Stimulated activated CD4-positive, alpha-beta T cell treated with anti-CD3 and anti-CD28 coated beads, TNF-alpha, amount 100 ng/mL, for 48 hours (primary cell): ENCODE data around the gene ADGRB3.
"Not testable (repeated sequence)": the region's sequence is repeated elsewhere in the genome, so short reads cannot be mapped to it uniquely, and the experiment has no call there.

ENCODE experiments used
- DNase-seq, 3 donors: peaks; one replicate each; pipeline ENCODE4 v3.0.0-alpha.2; 2020; ENCODE audit warnings: low read depth in 3 of 3

ADGRB3 gene

GRCh38 chr6:68941345-68941744, 306.3 kb downstream of the ADGRB3 start:
- no peak for DNase-seq

DNA sequence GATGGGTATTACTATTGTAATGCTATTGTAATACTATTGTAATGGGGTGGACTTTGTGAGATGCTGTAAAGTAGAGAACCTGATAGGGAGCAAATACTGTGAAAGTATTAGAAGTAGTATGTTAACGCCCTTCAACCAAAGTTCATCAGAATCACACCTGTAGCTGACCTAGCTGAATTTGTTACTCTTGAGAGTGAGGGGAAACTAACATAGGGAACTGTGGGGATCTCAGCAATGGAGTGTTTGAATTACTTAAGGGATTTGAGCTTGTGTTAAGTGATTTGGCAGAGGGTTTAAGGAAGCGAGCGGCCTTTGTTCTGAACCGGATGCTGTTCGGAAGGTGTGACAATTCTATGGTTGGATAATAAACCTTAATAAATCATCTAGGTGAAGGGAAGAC, 312.6 kb downstream of the ADGRB3 start:
- DNase-seq, result no peak

- DNase-seq, result no peak
Observed at GRCh38 chr6:68951270-68951669, 316.2 kb downstream of the ADGRB3 start.

DNA sequence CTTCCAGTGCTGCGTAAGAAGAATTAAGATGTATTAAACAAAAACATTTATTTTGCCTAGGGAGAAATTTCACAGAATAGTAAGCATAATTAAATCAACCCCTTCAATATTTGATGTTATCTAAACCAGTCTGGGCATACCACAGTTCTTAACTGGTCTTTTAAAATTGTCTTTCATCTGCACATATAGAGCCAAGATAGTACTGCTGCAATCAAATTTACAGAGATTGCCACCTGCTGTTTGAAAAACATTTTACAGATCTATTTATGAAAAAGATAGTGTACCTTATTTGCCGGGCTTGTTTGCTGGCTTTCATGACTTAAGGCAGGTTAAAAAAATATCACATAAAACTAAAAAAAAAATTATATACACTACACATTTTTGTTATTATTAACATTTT, 323.2 kb downstream of the ADGRB3 start:
- DNase-seq, result no peak

DNA sequence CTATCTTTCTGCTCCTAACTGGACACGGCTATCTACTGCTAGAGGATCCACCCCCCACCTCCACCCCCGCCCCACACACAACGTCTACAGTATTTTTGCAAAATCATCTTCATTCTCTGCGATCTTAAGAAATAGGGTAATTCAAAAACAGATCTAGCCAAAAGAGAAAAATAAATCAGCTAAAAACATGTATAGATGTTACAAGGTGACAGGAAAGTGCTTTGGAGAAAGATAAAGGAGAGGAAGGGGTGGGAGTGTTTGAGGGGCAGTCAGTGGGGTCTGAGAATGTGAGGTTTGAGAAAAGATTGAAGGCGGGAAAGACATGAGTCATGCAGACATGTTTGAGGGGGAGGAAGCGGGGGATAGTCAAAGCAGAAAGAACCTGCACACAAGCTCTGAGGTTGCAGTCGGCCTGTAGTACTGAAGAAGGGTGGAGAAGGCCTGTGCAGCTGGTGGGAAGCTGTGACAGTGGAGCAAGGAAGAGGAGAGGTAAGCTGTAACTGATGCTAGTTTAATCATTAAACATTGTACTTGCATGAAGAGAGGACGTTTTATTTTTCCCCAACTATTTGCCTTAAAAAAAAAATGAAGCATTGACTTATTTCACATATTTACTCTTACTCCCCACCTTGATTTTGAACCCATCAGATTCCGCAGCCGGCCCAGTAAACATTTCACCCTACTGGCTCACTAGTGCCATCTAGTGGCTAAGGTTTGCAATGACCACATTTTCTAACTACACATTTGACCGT, 332.6 kb downstream of the ADGRB3 start:
- peak; percentile 3 to 60 (median 40) for DNase-seq

DNA sequence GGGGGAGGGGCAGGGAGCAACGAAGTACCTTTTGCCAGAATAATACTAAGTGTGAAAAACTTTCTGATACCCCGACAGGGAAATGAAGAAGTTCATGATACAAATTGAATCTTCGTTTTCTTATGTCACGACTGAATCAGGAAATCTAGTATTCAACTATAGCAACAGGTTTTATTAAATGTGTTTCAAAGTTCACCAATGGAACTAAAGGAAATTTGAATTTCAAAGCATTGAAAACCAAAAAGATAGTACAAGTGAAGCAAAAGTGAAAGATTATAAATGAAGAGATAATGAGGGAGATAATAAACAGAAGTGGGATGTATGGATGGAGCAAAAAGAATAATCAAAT, 333.2 kb downstream of the ADGRB3 start:
- no peak for DNase-seq

GRCh38 chr6:68973066-68973465, 338.0 kb downstream of the ADGRB3 start:
- DNase-seq, result no peak

- DNase-seq, result no peak
Observed at GRCh38 chr6:68975064-68975463, 340.0 kb downstream of the ADGRB3 start.

GRCh38 chr6:68975816-68976215, 340.7 kb downstream of the ADGRB3 start:
- no peak for DNase-seq

- no peak for DNase-seq
Observed at GRCh38 chr6:68976260-68976659, 341.2 kb downstream of the ADGRB3 start.

GRCh38 chr6:68978411-68978810, 343.3 kb downstream of the ADGRB3 start:
- no peak for DNase-seq

DNA sequence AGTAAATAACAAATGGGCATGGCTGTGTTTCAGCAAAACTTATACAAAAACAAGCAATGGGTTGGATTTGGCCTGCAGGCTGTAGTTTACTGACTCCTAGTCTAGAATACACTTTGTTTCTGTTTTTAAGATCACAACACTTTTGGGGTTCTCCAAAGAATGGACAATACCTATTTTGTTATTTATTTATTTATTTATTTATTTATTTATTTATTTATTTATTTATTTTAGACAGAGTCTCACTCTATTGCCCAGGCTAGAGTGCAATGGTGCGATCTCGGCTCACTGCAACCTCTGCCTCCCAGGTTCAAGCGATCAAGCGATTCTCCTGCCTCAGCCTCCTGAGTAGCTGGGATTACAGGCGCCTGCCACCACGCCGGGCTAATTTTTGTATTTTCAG, 346.6 kb downstream of the ADGRB3 start:
- not testable (repeated sequence) for DNase-seq

DNA sequence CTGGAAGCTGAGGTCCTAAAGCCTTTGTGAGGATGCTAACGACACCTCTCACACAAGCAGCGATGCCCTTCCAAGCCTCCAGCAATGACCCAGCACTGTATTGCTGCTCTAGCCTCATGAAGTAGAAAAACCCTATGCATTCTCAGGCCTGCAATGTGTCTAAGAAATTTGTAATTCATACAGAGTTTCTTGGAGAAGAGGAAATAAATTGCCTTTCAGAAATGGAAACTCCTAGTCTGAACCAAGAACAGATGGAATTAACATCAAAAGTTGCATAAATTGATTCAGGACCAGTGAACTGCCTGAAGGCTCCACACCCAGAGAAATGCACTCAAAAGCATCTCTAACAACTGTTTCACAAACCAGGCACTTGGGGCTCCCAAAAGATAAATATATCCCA, 353.6 kb downstream of the ADGRB3 start:
- DNase-seq, result no peak

GRCh38 chr6:68990317-68990716, 355.2 kb downstream of the ADGRB3 start:
- no peak for DNase-seq

- DNase-seq, result no peak
Observed at GRCh38 chr6:68993911-68994310, 358.8 kb downstream of the ADGRB3 start.

- DNase-seq, result no peak
Observed at GRCh38 chr6:68994521-68994920, 359.4 kb downstream of the ADGRB3 start.

DNA sequence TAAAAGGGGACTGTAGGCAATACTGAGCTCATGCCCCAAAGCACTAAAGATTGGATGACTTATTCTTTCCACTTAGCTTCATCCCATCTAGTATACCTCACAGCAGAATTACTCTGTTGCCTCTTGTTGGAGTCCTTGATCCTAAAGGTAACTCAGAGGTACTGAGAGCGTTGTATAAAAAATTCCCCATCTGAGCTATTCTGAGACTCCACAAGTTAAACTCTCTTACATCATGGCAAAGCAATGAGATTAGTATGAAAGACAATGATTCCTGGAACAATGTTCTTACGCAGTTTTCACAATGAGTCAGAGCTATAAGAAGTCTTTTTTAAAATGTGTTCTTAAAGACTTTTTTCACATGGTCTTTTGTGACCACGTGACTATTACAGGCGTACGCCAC, 370.1 kb downstream of the ADGRB3 start:
- DNase-seq, result no peak

DNA sequence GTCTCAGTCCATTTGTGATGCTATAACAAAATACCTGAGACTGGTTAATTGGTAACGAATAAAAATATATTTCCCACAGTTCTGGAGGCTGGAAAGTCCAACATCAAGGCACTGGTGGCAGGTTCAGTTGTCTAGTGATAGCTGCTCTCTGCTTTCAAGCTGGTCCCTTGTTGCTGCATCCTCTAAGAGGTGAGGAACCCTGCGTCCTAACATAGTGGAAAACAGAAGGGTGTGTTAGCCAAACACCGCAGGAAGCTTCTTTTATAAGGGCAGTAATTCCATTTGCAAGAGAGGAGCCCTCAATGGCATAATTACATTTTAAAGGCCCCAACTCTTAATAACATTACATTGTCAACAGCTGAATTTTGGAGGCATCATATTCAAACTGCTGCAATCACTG, 372.7 kb downstream of the ADGRB3 start:
- DNase-seq, result no peak

- no peak for DNase-seq
Observed at GRCh38 chr6:69012211-69012610, 377.1 kb downstream of the ADGRB3 start.

DNA sequence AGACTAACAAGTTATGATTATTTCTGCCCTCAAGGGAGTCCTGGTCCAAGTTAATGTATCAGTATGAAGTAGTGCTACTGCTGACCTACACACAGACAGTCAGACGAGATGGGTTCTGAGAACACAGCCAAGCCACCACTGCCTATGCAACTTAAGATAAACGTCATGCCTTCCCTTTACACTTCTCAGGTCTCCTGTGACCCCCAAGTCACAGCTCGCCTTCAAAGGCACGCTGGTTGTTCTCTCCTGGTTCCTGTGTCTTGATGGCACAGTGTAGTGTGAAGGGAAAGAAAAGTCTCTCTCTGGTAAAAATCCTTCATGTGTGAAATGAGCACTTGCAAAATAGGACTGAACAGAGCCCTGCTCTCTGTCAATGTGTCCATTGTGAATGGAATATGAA, 377.8 kb downstream of the ADGRB3 start:
- no peak for DNase-seq

DNA sequence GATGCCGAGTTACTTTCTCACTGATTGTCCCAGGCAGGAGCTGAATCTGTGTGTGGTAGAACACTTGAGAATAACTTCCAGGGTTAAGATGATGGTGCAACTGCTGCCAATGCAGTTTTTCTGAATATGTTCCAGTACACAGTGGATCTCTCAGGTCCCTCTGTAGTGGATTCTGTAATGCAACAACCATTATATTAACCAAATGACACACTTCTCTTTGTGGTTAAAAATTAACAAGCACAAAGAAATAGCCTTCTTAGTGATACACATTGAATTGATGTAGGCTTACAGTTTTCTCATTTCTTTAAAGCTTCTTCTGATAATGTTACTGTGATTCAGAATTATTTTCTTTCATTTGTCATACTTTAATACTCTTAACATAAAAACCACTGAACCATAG, 383.8 kb downstream of the ADGRB3 start:
- DNase-seq, result no peak

GRCh38 chr6:69019832-69020231, 384.8 kb downstream of the ADGRB3 start:
- no peak for DNase-seq

DNA sequence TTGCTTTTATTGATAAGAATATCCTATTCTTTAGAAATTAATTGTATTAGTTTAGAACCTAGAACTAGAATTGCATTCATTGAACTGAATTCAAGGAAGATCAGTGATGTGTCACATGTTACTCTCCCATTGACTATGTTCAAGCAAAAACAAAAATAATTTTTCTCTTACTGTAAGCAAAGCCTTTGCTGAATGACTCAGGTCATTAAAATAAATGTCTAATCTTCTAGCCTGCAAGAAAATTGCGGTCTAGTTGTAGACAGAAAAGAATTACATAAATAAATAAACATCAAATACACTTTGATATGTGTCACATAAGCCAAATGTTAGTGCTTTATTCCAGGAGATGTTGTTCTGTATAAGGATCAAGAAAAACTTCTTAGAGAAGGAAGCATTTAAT, 387.9 kb downstream of the ADGRB3 start:
- no peak for DNase-seq

DNA sequence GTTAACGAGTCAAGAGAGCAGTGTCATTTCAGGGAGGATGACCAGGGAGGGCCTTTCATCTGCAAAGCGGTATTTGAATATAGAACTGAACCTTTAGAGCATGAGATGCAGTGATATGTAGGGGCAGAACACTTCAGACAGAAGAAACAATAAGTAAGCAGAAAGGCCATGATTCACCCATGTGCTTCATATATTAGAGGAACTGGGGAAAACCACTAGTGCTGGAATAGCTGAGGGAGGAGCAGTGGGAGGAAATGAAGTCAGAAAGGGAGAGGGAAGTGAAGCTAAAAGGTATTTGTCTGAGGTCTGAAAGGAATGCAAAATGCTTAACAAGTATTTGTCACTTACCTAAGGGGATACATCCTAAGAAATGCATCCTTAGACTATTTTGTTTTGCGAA, 391.2 kb downstream of the ADGRB3 start:
- DNase-seq, result no peak
